HG03060 (cell line): Measurements from ENCODE around the gene KNCN.

Source experiments
- ATAC-seq: cut with Tn5 transposase; IDR thresholded peaks from one replicate; pipeline ENCODE4 v1.9.1; 2021; ENCODE audit warnings: low read depth, moderate number of reproducible peaks; ENCODE audit not compliant: unreplicated experiment

The KNCN gene

DNA sequence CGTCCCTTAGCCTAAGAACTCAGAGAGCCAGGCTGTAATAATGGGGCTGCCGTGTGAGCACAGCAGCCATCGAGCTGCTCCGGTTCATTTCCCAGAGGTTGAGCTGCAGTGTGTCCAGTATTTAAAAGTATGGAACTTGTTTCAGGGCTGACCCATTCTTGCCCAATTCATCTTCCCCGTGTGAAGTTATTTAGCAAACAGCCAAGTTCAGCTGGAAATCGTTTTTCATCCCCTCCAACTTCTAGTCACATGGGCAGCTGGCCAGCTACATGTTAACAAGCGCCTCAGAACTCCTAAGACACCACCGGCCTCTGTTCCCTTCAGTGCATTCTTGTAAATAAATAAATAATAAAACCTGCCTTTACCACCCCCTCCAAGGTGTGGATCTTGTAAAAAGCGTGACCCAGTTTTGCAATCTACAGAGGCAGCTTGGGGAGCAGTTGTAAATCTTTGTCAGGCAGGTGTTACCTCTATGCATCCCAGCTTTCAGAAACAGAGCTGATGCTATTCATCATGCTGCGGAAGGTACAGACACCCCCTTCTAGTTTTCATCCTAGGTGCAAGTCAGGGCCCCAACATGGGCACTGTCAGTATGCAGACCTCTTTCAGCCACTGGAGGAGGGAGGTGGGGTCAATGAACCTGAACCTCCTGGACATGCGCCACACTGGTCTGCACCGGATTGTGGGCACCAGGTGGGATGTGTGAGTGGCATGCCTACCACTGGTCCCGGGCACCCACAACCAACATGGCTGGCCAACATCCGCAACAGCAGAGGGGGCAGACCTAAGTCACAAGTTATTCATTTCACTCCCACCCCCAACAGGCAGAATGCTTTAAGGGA, 18.7 kb upstream of the KNCN start:
- ATAC-seq: no peak

DNA sequence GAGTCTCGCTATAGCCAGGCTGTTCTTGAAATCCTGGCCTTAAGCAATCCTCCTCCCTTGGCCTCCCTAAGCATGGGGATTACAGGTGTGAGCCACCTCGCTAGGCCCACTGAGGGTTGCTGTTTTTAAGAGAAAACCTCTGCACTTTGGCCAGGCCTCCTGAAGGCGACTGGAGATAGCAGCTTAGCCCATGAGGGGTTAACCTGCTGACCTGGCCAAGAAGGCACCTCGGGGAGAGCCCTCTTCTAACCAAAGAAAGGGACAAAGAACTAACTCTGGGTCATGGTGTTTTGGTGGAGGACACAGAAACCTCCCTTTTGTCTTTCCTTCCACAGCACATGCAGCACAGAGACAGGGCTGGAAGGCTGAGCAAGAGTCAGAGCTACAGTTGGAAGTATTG, 17.7 kb upstream of the KNCN start:
- no peak for ATAC-seq

GRCh38 chr1:46568461-46568891, 17.0 kb upstream of the KNCN start:
- no peak for ATAC-seq

GRCh38 chr1:46563341-46563740, 11.9 kb upstream of the KNCN start:
- no peak for ATAC-seq

GRCh38 chr1:46562498-46562897, 11.1 kb upstream of the KNCN start:
- ATAC-seq: no peak

DNA sequence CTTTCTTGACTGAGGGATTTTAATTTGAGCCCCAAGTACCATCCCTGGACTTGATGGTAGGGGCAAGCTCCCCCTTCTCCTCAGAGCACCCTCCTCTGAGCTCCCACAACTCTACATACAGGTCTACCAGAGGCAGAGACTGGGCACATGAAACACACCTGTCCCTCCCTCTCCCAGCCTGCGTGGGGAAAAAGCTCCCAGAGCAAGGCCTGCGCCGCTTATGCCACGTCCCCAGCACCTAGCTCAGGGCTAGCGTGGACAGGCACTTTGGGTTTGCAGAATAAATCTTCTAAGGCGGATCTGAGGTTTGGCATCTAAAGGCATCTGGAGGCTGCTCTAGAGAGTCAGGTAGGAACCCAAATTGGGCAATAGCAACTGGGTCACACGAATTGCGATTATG, 7.5 kb upstream of the KNCN start:
- ATAC-seq: no peak

GRCh38 chr1:46558141-46558963, 6.9 kb upstream of the KNCN start:
- no peak for ATAC-seq

- no peak for ATAC-seq
Measured at GRCh38 chr1:46557403-46557802, 6.0 kb upstream of the KNCN start.

DNA sequence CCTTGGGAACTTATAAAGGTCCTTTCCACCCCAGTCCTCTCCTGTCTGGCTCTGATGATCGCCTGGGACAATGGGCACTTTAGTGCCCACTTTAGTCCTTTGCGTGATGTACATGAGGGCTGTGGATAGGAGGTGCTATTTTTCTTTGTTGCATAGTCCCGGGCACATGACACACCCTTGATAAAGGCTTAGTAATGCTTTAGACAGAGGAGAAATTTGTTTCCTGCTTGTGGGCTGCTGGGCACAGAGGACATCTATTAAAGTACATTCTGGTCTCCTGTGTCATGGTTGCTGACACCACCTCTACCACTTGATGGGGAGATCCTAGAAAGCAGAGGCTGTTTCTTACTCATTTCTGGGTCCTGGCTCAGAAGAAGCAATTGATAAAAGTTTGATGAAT, 5.4 kb upstream of the KNCN start:
- no peak for ATAC-seq

- no peak for ATAC-seq
Measured at GRCh38 chr1:46555826-46556619, 4.6 kb upstream of the KNCN start.

- ATAC-seq: no peak
Measured at GRCh38 chr1:46554597-46555381, 3.3 kb upstream of the KNCN start.

DNA sequence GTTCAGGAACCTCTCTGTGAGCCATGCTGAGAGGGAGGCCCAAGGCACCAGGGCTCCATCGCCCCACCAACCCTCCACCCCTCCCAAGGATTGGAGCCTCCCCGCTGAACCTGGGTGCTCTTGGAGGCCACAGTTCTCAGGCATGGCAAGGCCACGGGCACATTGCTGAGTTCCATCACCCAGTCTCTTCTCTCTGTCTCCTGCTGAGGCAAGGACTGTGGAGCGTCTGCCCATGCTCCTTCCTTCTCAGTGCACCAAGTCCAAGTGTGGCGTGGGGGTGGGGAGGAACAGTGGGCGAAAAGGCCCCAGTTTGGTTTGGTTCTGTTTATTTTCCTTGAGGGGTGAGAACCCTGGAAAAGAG, 2.8 kb upstream of the KNCN start:
- ATAC-seq: no peak

DNA sequence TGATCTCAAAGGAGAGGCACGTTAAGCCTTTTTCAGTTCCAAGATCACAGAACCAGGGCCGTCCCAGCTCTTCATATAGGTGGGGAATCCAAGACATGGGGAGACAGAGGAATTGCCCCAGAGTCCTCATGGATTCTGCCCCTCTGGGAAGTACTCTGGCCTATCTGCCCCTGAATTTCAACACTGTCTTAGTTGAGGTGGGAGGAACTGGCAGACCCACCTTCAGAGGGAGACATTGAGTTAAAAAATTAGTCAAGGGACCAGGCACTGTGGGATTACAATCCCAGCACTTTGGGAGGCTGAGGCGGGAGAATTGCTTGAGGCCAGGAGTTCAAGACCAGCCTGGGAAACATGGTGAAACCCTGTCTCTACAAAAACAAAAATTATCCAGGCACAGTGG, 2.1 kb upstream of the KNCN start:
- ATAC-seq: no peak

DNA sequence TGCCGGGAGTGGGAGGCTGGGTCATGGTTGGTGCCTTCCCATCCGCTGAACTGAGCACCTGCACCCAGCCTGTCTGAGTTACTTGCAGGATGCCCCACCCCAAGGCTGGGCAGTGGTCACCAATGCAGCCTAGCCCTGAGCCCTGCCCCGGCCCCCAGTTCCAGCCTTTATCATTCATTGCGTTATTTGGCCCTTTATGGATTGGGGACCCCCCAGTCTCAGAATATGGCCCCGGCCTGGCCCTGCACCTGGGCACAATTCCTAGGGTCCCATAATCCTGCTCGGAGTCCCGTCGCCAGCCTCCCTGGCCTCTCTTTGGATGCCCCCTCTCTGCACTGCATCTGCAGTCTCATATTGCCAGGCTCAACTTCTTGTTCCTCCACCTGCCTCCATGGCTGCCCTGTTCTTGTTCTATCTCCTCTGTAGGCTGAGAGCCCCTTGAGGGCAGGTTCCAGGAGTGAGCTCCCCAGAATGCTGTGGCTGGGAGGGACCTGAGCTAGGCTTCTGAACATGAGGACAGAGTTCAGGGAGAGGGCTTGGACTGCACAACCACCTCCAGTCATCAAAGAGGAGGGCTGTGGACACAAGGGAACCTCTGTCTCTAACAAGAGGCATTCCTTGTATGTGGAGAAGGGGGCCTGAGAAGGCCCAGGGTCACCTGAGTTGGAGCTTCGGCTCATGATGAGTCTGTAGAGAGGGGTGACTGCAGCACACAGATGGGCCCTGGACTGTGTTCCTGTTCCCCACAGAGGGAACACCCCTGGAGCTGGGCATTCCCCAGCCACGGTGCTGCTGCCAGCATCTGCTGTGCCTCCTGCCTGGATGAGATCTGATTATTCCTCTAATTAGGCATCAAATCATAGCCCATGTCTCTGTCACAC, 1.1 kb upstream of the KNCN start:
- no peak for ATAC-seq

DNA sequence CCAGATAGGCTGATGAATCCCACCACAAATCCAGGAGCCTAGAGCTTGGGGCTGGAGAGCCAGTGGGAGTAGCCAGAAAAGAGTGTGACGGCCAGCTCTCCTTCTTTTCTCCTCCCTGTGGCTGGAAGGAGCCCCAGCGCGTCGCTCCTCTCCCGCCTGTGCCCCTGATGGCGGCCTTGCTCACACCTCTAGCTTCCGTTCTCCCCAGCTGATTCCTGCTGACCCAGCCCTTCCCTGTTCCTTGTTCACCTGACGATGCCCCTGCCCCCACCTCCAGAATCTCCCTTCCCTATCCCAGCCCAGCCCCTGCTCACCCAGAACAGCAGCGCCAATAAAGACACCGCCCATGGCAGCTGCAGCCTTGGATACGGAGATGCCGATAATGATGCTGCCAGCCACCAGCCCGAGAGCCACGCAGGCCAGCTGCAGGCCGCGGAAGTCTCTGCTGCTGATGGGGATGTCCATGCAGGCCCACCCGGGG, 656 bp downstream of the KNCN start:
- ATAC-seq: no peak

DNA sequence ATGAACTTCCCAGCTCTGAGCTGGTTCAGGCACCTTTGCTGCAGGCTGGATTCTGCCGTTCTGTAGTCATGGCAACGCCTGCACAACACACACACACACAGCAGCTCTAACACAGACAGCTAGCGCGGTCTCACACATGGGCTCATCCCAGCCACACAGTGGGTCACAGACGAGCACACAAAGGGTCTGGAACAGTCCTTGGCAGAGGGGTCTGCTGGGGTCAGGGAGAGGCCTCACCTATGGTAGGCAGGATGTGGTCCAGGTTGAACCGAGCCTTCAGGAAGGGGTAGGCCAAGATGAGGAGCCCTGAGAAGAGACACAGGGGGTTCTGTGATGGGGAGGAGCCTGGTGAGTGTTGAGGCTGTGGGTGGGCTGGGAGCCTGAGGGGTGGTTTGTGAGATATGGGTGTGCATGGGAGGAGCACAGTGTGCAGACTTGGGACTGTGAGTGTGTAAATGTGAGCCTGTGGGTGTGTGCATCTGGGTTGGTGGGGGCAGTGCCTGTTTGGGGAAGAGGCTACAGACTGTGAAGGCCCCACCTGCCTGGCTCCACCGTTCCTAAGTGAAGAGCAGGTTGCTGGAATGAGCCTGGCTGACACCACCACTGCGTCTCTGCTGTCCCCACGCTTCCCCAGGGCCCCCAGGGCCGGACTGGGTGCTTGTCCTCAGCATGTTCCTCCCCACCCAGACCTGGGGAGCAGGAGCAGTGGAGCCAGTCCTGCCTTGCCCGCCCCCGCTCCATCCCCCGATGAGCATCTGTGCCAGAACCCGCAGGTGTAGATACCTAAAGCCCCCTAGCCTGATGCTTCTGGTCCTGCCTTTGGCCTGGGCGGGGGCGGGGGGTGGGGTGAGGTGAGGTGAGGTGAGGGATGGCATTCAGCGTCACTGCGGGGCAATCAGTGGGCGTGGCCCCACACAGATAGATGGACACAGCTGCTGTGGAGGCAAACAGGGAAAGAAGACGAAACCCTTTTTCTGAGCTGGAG, 1.5 kb downstream of the KNCN start:
- ATAC-seq: no peak

GRCh38 chr1:46547481-46548383, 3.7 kb downstream of the KNCN start:
- no peak for ATAC-seq
